Activated CD4-positive, alpha-beta T cell treated with anti-CD3 and anti-CD28 coated beads, Interleukin-2, amount 10 ng/mL, durations not matched to agents 7 days and 5 days (primary cell): ENCODE data around the gene OR4K5. TPM values are rescaled to one million over a fixed set of nuclear protein-coding genes. Genes with fewer than 3 reads are reported as not detected.

Source experiments
- CTCF ChIA-PET: fragments of 350-600 bp; sonication (Branson Sonifier 250); formaldehyde crosslinking; loops from one replicate; lab custom pipeline; 2021; ENCODE audit warnings: antibody characterized with exemption; lab: Charles Lee
- POLR2A ChIA-PET: fragments of 350-600 bp; sonication (Branson Sonifier 250); formaldehyde crosslinking; loops from one replicate; lab custom pipeline; 2021; ENCODE audit warnings: antibody characterized with exemption; lab: Charles Lee
- DNase-seq: peaks from one replicate; pipeline ENCODE4 v3.0.0-alpha.2; 2020
- H3K27ac Mint-ChIP-seq: one replicate; pipeline ENCODE4 v1.8.0; 2021; ENCODE audit warnings: mild to moderate bottlenecking, moderate library complexity, mixed read lengths
- H3K27me3 Mint-ChIP-seq: one replicate; pipeline ENCODE4 v1.8.0; 2021; ENCODE audit warnings: mixed read lengths
- H3K36me3 Mint-ChIP-seq: one replicate; pipeline ENCODE4 v1.8.0; 2021; ENCODE audit warnings: low read depth, mixed read lengths
- H3K4me1 Mint-ChIP-seq: one replicate; pipeline ENCODE4 v1.8.0; 2021; ENCODE audit warnings: mixed read lengths
- H3K4me3 Mint-ChIP-seq: one replicate; pipeline ENCODE4 v1.8.0; 2021; ENCODE audit warnings: mild to moderate bottlenecking, moderate library complexity, mixed read lengths
- H3K9me3 Mint-ChIP-seq: one replicate; pipeline ENCODE4 v1.8.0; 2021; ENCODE audit warnings: mixed read lengths
- total RNA-seq, 2 experiments: library from RNA; stranded (reverse); gene quantifications; one replicate each; pipeline ENCODE4 v1.2.3, GENCODE V29; 2021

Gene OR4K5
- total RNA-seq, result not detected

DNA sequence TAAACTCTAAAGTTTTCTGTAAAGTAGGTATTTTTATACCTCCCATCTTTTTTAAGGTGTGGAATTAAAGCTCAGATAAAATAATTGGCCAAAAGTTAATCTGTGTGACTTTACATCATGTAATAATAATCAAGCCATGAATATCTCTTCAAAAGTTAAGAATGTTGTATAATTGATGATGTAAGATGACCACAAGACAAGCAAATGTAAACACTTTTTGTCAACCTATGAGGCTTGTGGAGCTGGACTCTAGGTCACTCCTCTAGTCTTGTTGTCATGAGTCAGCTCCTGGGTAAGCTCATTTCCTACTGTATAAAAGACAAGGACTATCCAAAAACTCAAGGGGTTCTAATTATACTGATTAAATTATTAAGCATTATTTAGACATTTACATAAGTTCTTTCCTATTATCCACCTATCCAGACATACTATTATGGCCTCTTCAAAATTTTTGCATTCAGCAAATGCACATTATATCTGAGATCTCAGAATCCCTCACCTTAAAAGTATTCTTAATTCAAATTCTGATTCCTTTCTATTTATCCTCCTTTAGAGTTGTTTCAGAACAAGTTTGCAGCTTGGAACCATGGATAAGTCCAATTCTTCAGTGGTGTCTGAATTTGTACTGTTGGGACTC is at the start of gene OR4K5:
OR4K5 (plus strand) TSS at position 587 of the 637 bp plus-strand sequence; CDS start at position 587, 0 bp downstream.
- Mint-ChIP-seq H3K27me3 (no peaks in the 10 kb centered on the region), H3K9me3 (no peaks in the 10 kb centered on the region)

DNA sequence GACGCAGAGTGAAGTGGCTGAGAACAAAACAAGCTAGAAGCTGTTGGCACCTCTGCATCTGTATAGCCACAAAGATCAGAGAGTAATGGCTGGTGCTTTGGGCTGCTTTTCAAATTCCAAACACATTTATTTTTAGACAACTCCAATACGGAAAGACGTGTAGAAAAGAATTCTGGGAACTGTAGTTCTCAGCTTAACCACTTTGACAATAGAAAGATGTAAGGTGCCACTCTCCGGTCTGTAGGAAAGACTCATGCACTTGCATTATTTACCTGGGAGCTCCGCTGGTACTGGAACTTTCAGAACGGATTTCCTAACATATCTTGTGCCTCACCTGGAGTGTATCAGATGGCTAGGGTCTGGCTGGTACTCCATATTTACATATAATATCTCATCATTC is 47.2 kb upstream of the OR4K5 start:
- Mint-ChIP-seq H3K27ac (no peak overlapping the region), H3K4me1 (no peaks in the 10 kb centered on the region), H3K4me3 (no peak overlapping the region), H3K9me3 (no peaks in the 10 kb centered on the region), H3K27me3 (no peaks in the 10 kb centered on the region), H3K36me3 (no peaks in the 10 kb centered on the region)
- ChIA-PET POLR2A (no interaction called here), CTCF (no interaction called here)
- no peak for DNase-seq

More for the DNA sequence above, at the start of gene OR4K5:
- CTCF ChIA-PET, result no interaction called here
- H3K27ac Mint-ChIP-seq, result no peak within 1 kb of the TSS
- POLR2A ChIA-PET, result no interaction called here
- no peaks in the 10 kb centered on the region for H3K4me1 Mint-ChIP-seq
- H3K36me3 Mint-ChIP-seq, result no peaks in the 10 kb centered on the region
- no peak for DNase-seq
- H3K4me3 Mint-ChIP-seq, result no peak within 1 kb of the TSS

DNA sequence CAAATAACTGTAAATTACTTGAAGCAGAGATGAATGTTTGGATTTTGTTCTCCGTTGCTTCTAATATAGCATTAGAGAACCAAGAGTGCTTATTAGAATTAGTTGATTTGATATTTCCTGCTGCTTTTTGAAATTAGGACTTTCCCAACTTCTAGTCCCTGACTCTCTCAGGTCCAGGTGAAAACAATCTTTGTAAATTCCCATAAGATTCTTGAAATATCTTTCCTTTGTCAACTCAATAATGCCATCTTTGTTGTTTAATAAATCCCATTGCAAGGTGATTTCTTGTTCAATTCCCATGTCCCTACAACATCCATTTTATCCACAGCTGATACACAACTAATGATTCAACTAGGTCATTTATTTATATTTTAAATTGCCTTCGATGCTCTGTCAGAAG is 45.6 kb upstream of the OR4K5 start, which contains the start of gene OR4K2:
OR4K2 (plus strand) TSS at position 301 of the 400 bp plus-strand sequence. CDS start 1,126 bp downstream, outside the sequence.
- CTCF ChIA-PET, result no interaction called here
- no peaks in the 10 kb centered on the region for H3K4me1 Mint-ChIP-seq
- H3K9me3 Mint-ChIP-seq, result no peaks in the 10 kb centered on the region

GRCh38 chr14:19878029-19878642 is 42.3 kb upstream of the OR4K5 start:
- H3K9me3 Mint-ChIP-seq, result no peaks in the 10 kb centered on the region
- DNase-seq, result no peak
- CTCF ChIA-PET, result interaction anchor here (0.7 kb wide), 1 partner anchor 46 kb away, joined by 3 read pairs; no protein-coding TSS in a partner anchor
- H3K4me1 Mint-ChIP-seq, result no peaks in the 10 kb centered on the region
- no peaks in the 10 kb centered on the region for H3K27me3 Mint-ChIP-seq
- no peak overlapping the region for H3K27ac Mint-ChIP-seq
- H3K4me3 Mint-ChIP-seq, result no peak overlapping the region
- POLR2A ChIA-PET, result no interaction called here
- no peaks in the 10 kb centered on the region for H3K36me3 Mint-ChIP-seq

More for the DNA sequence above, 45.6 kb upstream of the OR4K5 start, which contains the start of gene OR4K2:
- H3K36me3 Mint-ChIP-seq, result no peaks in the 10 kb centered on the region
- no peak for DNase-seq
- H3K27ac Mint-ChIP-seq, result no peak within 1 kb of the TSS
- no peaks in the 10 kb centered on the region for H3K27me3 Mint-ChIP-seq
- POLR2A ChIA-PET, result no interaction called here
- H3K4me3 Mint-ChIP-seq, result no peak within 1 kb of the TSS

DNA sequence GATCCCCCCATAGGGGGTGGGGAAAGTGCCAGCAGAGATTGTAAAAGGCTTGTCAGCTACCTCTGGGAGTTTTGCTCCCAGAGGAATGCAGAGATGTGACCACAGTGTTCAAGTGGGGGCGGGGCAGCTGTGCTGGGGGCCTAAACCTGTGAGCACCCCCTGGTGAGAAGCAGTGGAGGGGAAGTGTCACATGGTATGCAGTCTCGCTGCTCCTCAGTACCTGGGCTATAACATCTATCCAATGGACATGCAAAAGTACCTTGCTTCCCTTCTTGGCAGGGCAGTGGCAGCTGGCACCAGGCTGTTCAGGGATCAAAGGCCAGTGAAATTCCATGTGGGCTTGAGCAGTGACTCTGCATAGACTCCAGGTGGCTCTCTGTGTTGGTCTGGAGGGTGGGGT is 25.1 kb upstream of the OR4K5 start:
- no peak for DNase-seq
- H3K9me3 Mint-ChIP-seq, result peaks cover 28% of the 10 kb centered on the region
- H3K27ac Mint-ChIP-seq, result no peak overlapping the region
- ChIA-PET CTCF (no interaction called here), POLR2A (no interaction called here)
- H3K27me3 Mint-ChIP-seq, result no peaks in the 10 kb centered on the region
- H3K4me3 Mint-ChIP-seq, result no peak overlapping the region
- H3K36me3 Mint-ChIP-seq, result no peaks in the 10 kb centered on the region
- H3K4me1 Mint-ChIP-seq, result no peaks in the 10 kb centered on the region

DNA sequence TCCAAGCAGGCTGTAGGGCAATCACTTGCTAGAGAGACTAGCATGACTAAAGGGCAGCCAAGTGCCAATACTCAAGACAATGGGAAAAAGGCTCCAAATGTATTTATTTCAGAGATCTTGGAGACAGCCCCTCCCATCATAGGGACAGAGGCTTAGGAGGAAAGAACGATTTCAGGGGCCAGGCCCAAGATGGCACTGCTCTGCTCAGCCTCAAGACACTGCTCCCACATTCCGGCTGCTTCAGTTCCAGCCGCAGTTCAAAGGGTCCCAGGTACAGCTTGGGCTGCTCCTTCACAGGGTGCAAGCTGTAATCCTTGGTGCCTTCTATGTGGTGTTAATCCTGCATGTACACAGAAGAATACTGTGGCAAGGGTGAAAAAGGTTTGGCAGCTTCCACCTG is 19.4 kb upstream of the OR4K5 start:
- CTCF ChIA-PET, result no interaction called here
- H3K4me3 Mint-ChIP-seq, result no peak overlapping the region
- no peaks in the 10 kb centered on the region for H3K27me3 Mint-ChIP-seq
- DNase-seq, result no peak
- H3K36me3 Mint-ChIP-seq, result no peaks in the 10 kb centered on the region
- H3K4me1 Mint-ChIP-seq, result no peaks in the 10 kb centered on the region
- no peak overlapping the region for H3K27ac Mint-ChIP-seq
- POLR2A ChIA-PET, result no interaction called here
- peaks cover 15% of the 10 kb centered on the region for H3K9me3 Mint-ChIP-seq

GRCh38 chr14:19902409-19902808 is 18.0 kb upstream of the OR4K5 start:
- no peaks in the 10 kb centered on the region for H3K36me3 Mint-ChIP-seq
- H3K4me3 Mint-ChIP-seq, result no peak overlapping the region
- H3K9me3 Mint-ChIP-seq, result peaks cover 6% of the 10 kb centered on the region
- POLR2A ChIA-PET, result no interaction called here
- H3K27ac Mint-ChIP-seq, result no peak overlapping the region
- no peaks in the 10 kb centered on the region for H3K4me1 Mint-ChIP-seq
- CTCF ChIA-PET, result no interaction called here
- no peaks in the 10 kb centered on the region for H3K27me3 Mint-ChIP-seq
- DNase-seq, result no peak

DNA sequence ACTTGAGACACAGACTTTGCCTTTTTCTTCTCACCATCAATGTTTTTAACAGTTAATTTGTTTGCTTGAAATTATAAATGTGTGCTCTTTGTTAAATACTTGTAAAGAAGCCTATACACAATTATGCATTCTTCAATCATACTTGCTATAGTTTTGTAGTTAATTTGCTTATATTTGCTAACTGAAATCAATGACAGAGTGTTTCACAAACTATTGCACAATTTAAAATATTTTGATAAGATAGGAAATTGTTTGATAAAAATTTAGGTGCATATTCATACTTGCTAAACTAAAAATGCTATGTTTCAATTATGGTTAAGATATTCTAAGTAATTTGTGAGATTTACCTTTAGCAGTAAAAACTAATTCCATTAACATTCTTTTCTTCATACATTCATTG is 13.7 kb upstream of the OR4K5 start:
- no peaks in the 10 kb centered on the region for H3K36me3 Mint-ChIP-seq
- CTCF ChIA-PET, result no interaction called here
- H3K27me3 Mint-ChIP-seq, result no peaks in the 10 kb centered on the region
- DNase-seq, result no peak
- peaks cover 3% of the 10 kb centered on the region for H3K9me3 Mint-ChIP-seq
- H3K4me1 Mint-ChIP-seq, result no peaks in the 10 kb centered on the region
- H3K27ac Mint-ChIP-seq, result no peak overlapping the region
- H3K4me3 Mint-ChIP-seq, result no peak overlapping the region
- POLR2A ChIA-PET, result no interaction called here

DNA sequence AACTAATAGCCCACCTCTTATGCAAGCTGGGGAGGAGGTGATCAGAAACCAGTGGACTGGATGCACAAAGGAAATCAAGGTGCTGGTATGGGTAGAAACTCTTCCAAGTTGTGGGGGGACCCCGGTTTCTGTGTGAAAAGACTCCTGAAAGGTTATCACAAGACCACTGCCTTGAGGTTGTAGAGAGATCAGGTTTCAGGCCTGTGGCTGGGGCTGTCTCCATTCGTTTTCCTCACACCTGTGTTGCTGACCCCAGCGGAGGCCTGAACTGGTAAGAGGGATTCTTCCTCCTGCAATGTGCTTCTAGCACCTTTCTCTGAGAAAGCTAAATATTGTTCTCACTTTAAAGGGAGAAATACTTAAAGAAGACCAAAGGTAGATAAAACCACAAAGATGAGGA is 9.3 kb upstream of the OR4K5 start:
- Mint-ChIP-seq H3K4me1 (no peaks in the 10 kb centered on the region), H3K4me3 (no peak overlapping the region), H3K27ac (no peak overlapping the region), H3K27me3 (no peaks in the 10 kb centered on the region), H3K9me3 (no peaks in the 10 kb centered on the region), H3K36me3 (no peaks in the 10 kb centered on the region)
- DNase-seq, result no peak
- ChIA-PET CTCF (interaction anchor here (1.4 kb wide), 1 partner anchor 35 kb away, joined by 3 read pairs; no protein-coding TSS in a partner anchor), POLR2A (no interaction called here)

- ChIA-PET CTCF (interaction anchor here (1.7 kb wide), 1 partner anchor 10 kb away, joined by 4 read pairs; no protein-coding TSS in a partner anchor), POLR2A (no interaction called here)
- DNase-seq, result no peak
- H3K4me3 Mint-ChIP-seq, result no peak overlapping the region
- no peaks in the 10 kb centered on the region for H3K9me3 Mint-ChIP-seq
- no peaks in the 10 kb centered on the region for H3K27me3 Mint-ChIP-seq
- no peaks in the 10 kb centered on the region for H3K36me3 Mint-ChIP-seq
- no peak overlapping the region for H3K27ac Mint-ChIP-seq
- no peaks in the 10 kb centered on the region for H3K4me1 Mint-ChIP-seq
Observed at GRCh38 chr14:19917243-19917642, 3.2 kb upstream of the OR4K5 start.

- Mint-ChIP-seq H3K27ac (no peak overlapping the region), H3K27me3 (no peaks in the 10 kb centered on the region), H3K36me3 (no peaks in the 10 kb centered on the region), H3K9me3 (no peaks in the 10 kb centered on the region), H3K4me3 (no peak overlapping the region), H3K4me1 (no peaks in the 10 kb centered on the region)
- ChIA-PET CTCF (interaction anchor here (1.7 kb wide), 1 partner anchor 9 kb away, joined by 4 read pairs; no protein-coding TSS in a partner anchor), POLR2A (no interaction called here)
- DNase-seq, result no peak
Observed at GRCh38 chr14:19917955-19918518, 2.4 kb upstream of the OR4K5 start.

- Mint-ChIP-seq H3K4me3 (no peak overlapping the region), H3K4me1 (no peaks in the 10 kb centered on the region), H3K36me3 (no peaks in the 10 kb centered on the region), H3K27ac (no peak overlapping the region), H3K9me3 (no peaks in the 10 kb centered on the region), H3K27me3 (no peaks in the 10 kb centered on the region)
- ChIA-PET POLR2A (no interaction called here), CTCF (interaction anchor here (1.7 kb wide), 1 partner anchor 8 kb away, joined by 4 read pairs; no protein-coding TSS in a partner anchor)
- no peak for DNase-seq
Observed at GRCh38 chr14:19918553-19919264, 1.7 kb upstream of the OR4K5 start.

DNA sequence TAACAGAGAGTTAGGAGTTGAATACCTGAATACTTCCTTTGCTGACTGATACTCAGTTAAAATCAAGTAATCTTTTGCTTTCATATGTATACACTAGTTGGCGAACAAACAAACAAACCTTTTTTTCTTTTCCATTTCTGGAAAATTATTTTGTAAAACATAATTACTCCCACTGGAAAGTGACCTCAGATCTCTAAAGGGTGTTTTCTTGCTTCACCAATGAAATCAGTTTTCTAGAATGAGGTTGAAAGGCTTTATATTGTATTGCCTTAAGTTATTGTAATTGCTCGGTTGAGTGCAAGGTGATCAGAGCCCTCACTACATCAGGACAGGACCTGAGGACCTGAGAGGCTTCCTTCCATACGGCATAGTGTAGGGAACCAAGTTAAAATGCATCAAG is 10.2 kb downstream of the OR4K5 start, which contains the start of gene OR4K1:
OR4K1 (plus strand) TSS at position 301 of the 400 bp plus-strand sequence. CDS start 4,750 bp downstream, outside the sequence.
- Mint-ChIP-seq H3K4me3 (no peak within 1 kb of the TSS), H3K9me3 (no peaks in the 10 kb centered on the region), H3K27ac (no peak within 1 kb of the TSS), H3K27me3 (peaks cover 3% of the 10 kb centered on the region), H3K36me3 (no peaks in the 10 kb centered on the region), H3K4me1 (no peaks in the 10 kb centered on the region)
- ChIA-PET CTCF (no interaction called here), POLR2A (no interaction called here)
- DNase-seq, result no peak
